PC-3 (cell line): ENCODE data around the gene KNCN. TPM values are rescaled to one million over a fixed set of nuclear protein-coding genes. Genes with fewer than 3 reads are reported as not detected.

ENCODE experiments used
- ATAC-seq: fragments of 200-7000 bp; cut with Tn5 transposase; 2 replicates; pipeline ENCODE4 v1.9.1; 2020; ENCODE audit warnings: mild to moderate bottlenecking, moderate library complexity
- BruUV-seq: library from RNA; stranded (reverse); fragments of 400-500 nt; replicated peaks from 2 replicates; lab custom pipeline; 2021; lab: Mats Ljungman, UMichigan
- CTCF ChIA-PET: fragments of 300-600 bp; sonication (Branson Sonifier 250); formaldehyde crosslinking; loops from one replicate; lab custom pipeline; 2022; ENCODE audit warnings: antibody characterized with exemption; lab: Charles Lee
- POLR2A ChIA-PET: fragments of 300-600 bp; sonication (Branson Sonifier 250); formaldehyde crosslinking; loops from one replicate; lab custom pipeline; 2022; ENCODE audit warnings: antibody characterized with exemption; ENCODE audit not compliant: unreplicated experiment; lab: Charles Lee
- DNase-seq: peaks from one replicate; pipeline ENCODE4 v3.0.0-alpha.2; 2015
- H2AFZ ChIP-seq: fragments of 300-600 bp; sonication (generic); 2 replicates; pipeline ENCODE4 v1.6.0; 2016; ENCODE audit warnings: antibody characterized with exemption, low read length
- H3F3A ChIP-seq: fragments of 300-600 bp; sonication (generic); one replicate; pipeline ENCODE4 v1.6.0; 2017; ENCODE audit warnings: antibody characterized with exemption, low read length, control low read depth, mild to moderate bottlenecking; ENCODE audit not compliant: unreplicated experiment
- H3K27ac ChIP-seq: fragments of 300-600 bp; sonication (generic); 2 replicates; pipeline ENCODE4 v1.5.1; 2016; ENCODE audit warnings: mild to moderate bottlenecking, low read length
- H3K27me3 ChIP-seq: fragments of 300-600 bp; sonication (generic); 2 replicates; pipeline ENCODE4 v1.6.1; 2016; ENCODE audit warnings: low read length, mixed read lengths
- H3K36me3 ChIP-seq: fragments of 300-600 bp; sonication (generic); 2 replicates; pipeline ENCODE4 v1.6.1; 2016; ENCODE audit warnings: low read depth, mixed run types, low read length, mixed read lengths
- H3K4me1 ChIP-seq: fragments of 300-600 bp; sonication (generic); 2 replicates; pipeline ENCODE4 v1.5.1; 2016; ENCODE audit warnings: low read length; ENCODE audit not compliant: insufficient read depth
- H3K4me2 ChIP-seq: fragments of 300-600 bp; sonication (generic); 2 replicates; pipeline ENCODE4 v1.6.0; 2016; ENCODE audit warnings: low read length
- H3K4me3 ChIP-seq: fragments of 300-600 bp; sonication (generic); 2 replicates; pipeline ENCODE4 v1.5.1; 2016; ENCODE audit warnings: mild to moderate bottlenecking, low read length, mixed read lengths
- H3K79me2 ChIP-seq: fragments of 300-600 bp; sonication (generic); 2 replicates; pipeline ENCODE4 v1.6.1; 2017; ENCODE audit warnings: low read length, mixed read lengths
- H3K9ac ChIP-seq: fragments of 300-600 bp; sonication (generic); 2 replicates; pipeline ENCODE4 v1.6.0; 2016; ENCODE audit warnings: mild to moderate bottlenecking, low read length
- H3K9me2 ChIP-seq: fragments of 300-600 bp; sonication (generic); replicated peaks from 2 replicates; pipeline ENCODE4 v1.6.1; 2016; ENCODE audit warnings: mixed run types, low read length, mixed read lengths
- H3K9me3 ChIP-seq: fragments of 300-600 bp; sonication (generic); 2 replicates; pipeline ENCODE4 v1.6.1; 2016; ENCODE audit warnings: low read length, mixed read lengths
- H4K20me1 ChIP-seq: fragments of 300-600 bp; sonication (generic); 2 replicates; pipeline ENCODE4 v1.6.1; 2016; ENCODE audit warnings: low read length, mixed read lengths
- CTCF ChIP-seq: fragments of 300-600 bp; sonication (generic); conservative IDR thresholded peaks from 2 replicates; pipeline ENCODE4 v1.5.1; 2017; ENCODE audit warnings: antibody characterized with exemption, low read depth, mild to moderate bottlenecking, low read length
- EZH2 ChIP-seq: fragments of 300-600 bp; sonication (generic); IDR thresholded peaks from one replicate; pipeline ENCODE4 v1.6.1; 2017; ENCODE audit warnings: antibody characterized with exemption, mild to moderate bottlenecking, low read length; ENCODE audit not compliant: unreplicated experiment
- EZH2phosphoT487 ChIP-seq: fragments of 300-600 bp; sonication (generic); IDR thresholded peaks from 2 replicates; pipeline ENCODE4 v1.6.1; 2018; ENCODE audit warnings: mild to moderate bottlenecking, antibody characterized with exemption, low read length, borderline replicate concordance
- intact Hi-C: fragments of 100-400 bp; cut with micrococcal nuclease; formaldehyde crosslinking; loops from 2 replicates; pipeline ENCODE4 v1.9.0; 2023
- total RNA-seq: library from RNA; depleted of rRNA; stranded (reverse); fragments of >200 nt; gene quantifications from 2 replicates; pipeline ENCODE4 v1.2.3, GENCODE V29; 2014

KNCN gene
- total RNA-seq, 1 experiment from 2014 or later = not detected

GRCh38 chr1:46538147-46538546 is 13.3 kb downstream of the KNCN start:
- POLR2A ChIA-PET = no interaction called here
- no TSS peak for BruUV-seq
- H3F3A ChIP-seq = no peaks in the 10 kb centered on the region

GRCh38 chr1:46537651-46538050 is 13.8 kb downstream of the KNCN start:
- Histone ChIP-seq H3K4me3 (no peak overlapping the region), H3K4me1 (peaks cover 3% of the 10 kb centered on the region; the same call in 1 of the 2 replicates), H3K9me3 (no peaks in the 10 kb centered on the region), H3K27ac (no peak overlapping the region), H2AFZ (no peak overlapping the region), H3K9me2 (no peaks in the 10 kb centered on the region), H3K9ac (no peak overlapping the region), H3K4me2 (no peak overlapping the region), H3K79me2 (no peaks in the 10 kb centered on the region), H3K36me3 (no peaks in the 10 kb centered on the region), H3F3A (no peaks in the 10 kb centered on the region), H4K20me1 (no peaks in the 10 kb centered on the region), H3K27me3 (no peaks in the 10 kb centered on the region)
- ATAC-seq (no peak), DNase-seq (no peak)
- ChIA-PET POLR2A (no interaction called here), CTCF (no interaction called here)
- intact Hi-C loops = no loop called here
- TF ChIP-seq CTCF = no peak
- no TSS peak for BruUV-seq

More at GRCh38 chr1:46538147-46538546, 13.3 kb downstream of the KNCN start:
- Histone ChIP-seq H3K27me3 (no peaks in the 10 kb centered on the region), H3K4me1 (peaks cover 3% of the 10 kb centered on the region; the same call in 1 of the 2 replicates), H3K4me2 (no peak overlapping the region), H3K9ac (no peak overlapping the region), H2AFZ (no peak overlapping the region), H3K9me3 (no peaks in the 10 kb centered on the region), H3K27ac (no peak overlapping the region), H3K4me3 (no peak overlapping the region), H3K9me2 (no peaks in the 10 kb centered on the region), H3K36me3 (no peaks in the 10 kb centered on the region), H4K20me1 (no peaks in the 10 kb centered on the region), H3K79me2 (no peaks in the 10 kb centered on the region)
- CTCF ChIA-PET = no interaction called here
- ATAC-seq = no peak
- intact Hi-C loops = no loop called here
- no peak for DNase-seq
- no peak for TF ChIP-seq EZH2
- no peak for TF ChIP-seq EZH2phosphoT487
- TF ChIP-seq CTCF = no peak

- H3K4me2 ChIP-seq = no peak overlapping the region
- no peaks in the 10 kb centered on the region for H4K20me1 ChIP-seq
- CTCF ChIA-PET = no interaction called here
- ATAC-seq (no peak), DNase-seq (no peak)
- H3K36me3 ChIP-seq = no peaks in the 10 kb centered on the region
- H3K4me1 ChIP-seq = peaks cover 3% of the 10 kb centered on the region; the same call in 1 of the 2 replicates
- intact Hi-C loops = no loop called here
- H3K9me3 ChIP-seq = no peaks in the 10 kb centered on the region
- H3K27me3 ChIP-seq = no peaks in the 10 kb centered on the region
- POLR2A ChIA-PET = no interaction called here
- no peak for TF ChIP-seq EZH2phosphoT487
- TF ChIP-seq EZH2 = no peak
- no peak for TF ChIP-seq CTCF
- no peak overlapping the region for H3K4me3 ChIP-seq
- no peaks in the 10 kb centered on the region for H3F3A ChIP-seq
- H3K27ac ChIP-seq = no peak overlapping the region
- no peaks in the 10 kb centered on the region for H3K79me2 ChIP-seq
- H3K9ac ChIP-seq = no peak overlapping the region
- H2AFZ ChIP-seq = no peak overlapping the region
- BruUV-seq = no TSS peak
- no peaks in the 10 kb centered on the region for H3K9me2 ChIP-seq
Observed at GRCh38 chr1:46536527-46536926, 14.9 kb downstream of the KNCN start.
